ENCODE data around the gene RPL13A. TPM values are rescaled to one million over a fixed set of nuclear protein-coding genes. Genes with fewer than 3 reads are reported as not detected.

RPL13A gene
- total RNA-seq, 1 donor from 2014 or later = 1,829 TPM

- Histone ChIP-seq H3K9me3 (no peaks in the 10 kb centered on the region), H3K27me3 (no peaks in the 10 kb centered on the region), H3K36me3 (no peaks in the 10 kb centered on the region), H3K4me1 (peaks cover 6% of the 10 kb centered on the region), H3K27ac (peak within 1 kb of the TSS; percentile 87), H3K4me3 (peak within 1 kb of the TSS; percentile 77)
- DNase-seq = peak; percentile 90
- peak; percentile 91 for ATAC-seq
- intact Hi-C loops (cut with DNase I) = no loop called here
- peak; percentile 99 for TF ChIP-seq CTCF (IDR thresholded peaks at IDR 0.05)
Measured at GRCh38 chr19:49473868-49474541, 13.4 kb upstream of the RPL13A start, which contains the start of gene FLT3LG. Gene FLT3LG, plus strand, starts transcription at chr19:49474215. Its CDS starts 425 bp downstream, at chr19:49474640.

GRCh38 chr19:49474542-49474924 is 12.9 kb upstream of the RPL13A start:
- ATAC-seq (no peak), DNase-seq (no peak)
- peaks cover 6% of the 10 kb centered on the region for H3K4me1 ChIP-seq
- peak overlapping the region; percentile 87 for H3K27ac ChIP-seq
- no peaks in the 10 kb centered on the region for H3K36me3 ChIP-seq
- no peaks in the 10 kb centered on the region for H3K9me3 ChIP-seq
- no peak for TF ChIP-seq CTCF (IDR thresholded peaks at IDR 0.05)
- H3K4me3 ChIP-seq = peak overlapping the region; percentile 77
- no peaks in the 10 kb centered on the region for H3K27me3 ChIP-seq
- intact Hi-C loops (cut with DNase I) = no loop called here

- Histone ChIP-seq H3K9me3 (no peaks in the 10 kb centered on the region), H3K36me3 (no peaks in the 10 kb centered on the region), H3K4me3 (no peak overlapping the region), H3K27me3 (no peaks in the 10 kb centered on the region), H3K4me1 (peaks cover 6% of the 10 kb centered on the region), H3K27ac (peak overlapping the region; percentile 11)
- intact Hi-C loops (cut with DNase I) = no loop called here
- no peak for DNase-seq
- ATAC-seq = no peak
- no peak for TF ChIP-seq CTCF (IDR thresholded peaks at IDR 0.05)
Measured at GRCh38 chr19:49475191-49475917, 12.1 kb upstream of the RPL13A start.

GRCh38 chr19:49475995-49476880 is 11.2 kb upstream of the RPL13A start:
- H3K27me3 ChIP-seq = no peaks in the 10 kb centered on the region
- peak; percentile 23 for TF ChIP-seq CTCF (IDR thresholded peaks at IDR 0.05)
- H3K4me1 ChIP-seq = peaks cover 6% of the 10 kb centered on the region
- peak; percentile 20 for ATAC-seq
- intact Hi-C loops (cut with DNase I) = no loop called here
- no peaks in the 10 kb centered on the region for H3K9me3 ChIP-seq
- no peak overlapping the region for H3K27ac ChIP-seq
- no peaks in the 10 kb centered on the region for H3K36me3 ChIP-seq
- no peak for DNase-seq
- no peak overlapping the region for H3K4me3 ChIP-seq

GRCh38 chr19:49479975-49480628 is 7.3 kb upstream of the RPL13A start:
- Histone ChIP-seq H3K27ac (no peak overlapping the region), H3K36me3 (no peaks in the 10 kb centered on the region), H3K4me1 (no peaks in the 10 kb centered on the region), H3K4me3 (no peak overlapping the region), H3K27me3 (no peaks in the 10 kb centered on the region), H3K9me3 (no peaks in the 10 kb centered on the region)
- ATAC-seq (no peak), DNase-seq (no peak)
- no peak for TF ChIP-seq CTCF (IDR thresholded peaks at IDR 0.05)
- intact Hi-C loops (cut with DNase I) = no loop called here
